Measurements from ENCODE around the gene LORICRIN. TPM values are rescaled to one million over a fixed set of nuclear protein-coding genes. Genes with fewer than 3 reads are reported as not detected.

The LORICRIN gene
- total RNA-seq, 2 donors from 2014 or later: not detected

- intact Hi-C loops (cut with DNase I): no loop called here
- DNase-seq (ENCODE audit: low spot score): no peak
Observed at GRCh38 chr1:153292740-153293479, 33.4 kb downstream of the LORICRIN start.

- intact Hi-C loops (cut with DNase I): no loop called here
- DNase-seq (ENCODE audit: low spot score): no peak
Observed at GRCh38 chr1:153293480-153293775, 33.9 kb downstream of the LORICRIN start.

GRCh38 chr1:153293851-153294250, 34.4 kb downstream of the LORICRIN start:
- intact Hi-C loops (cut with DNase I): no loop called here
- no peak for DNase-seq (ENCODE audit: low spot score)

- intact Hi-C loops (cut with DNase I): no loop called here
- DNase-seq (ENCODE audit: low spot score): no peak
Observed at GRCh38 chr1:153302308-153302707, 42.8 kb downstream of the LORICRIN start.

GRCh38 chr1:153305682-153306081, 46.2 kb downstream of the LORICRIN start:
- DNase-seq (ENCODE audit: low spot score): no peak
- intact Hi-C loops (cut with DNase I): no loop called here

DNA sequence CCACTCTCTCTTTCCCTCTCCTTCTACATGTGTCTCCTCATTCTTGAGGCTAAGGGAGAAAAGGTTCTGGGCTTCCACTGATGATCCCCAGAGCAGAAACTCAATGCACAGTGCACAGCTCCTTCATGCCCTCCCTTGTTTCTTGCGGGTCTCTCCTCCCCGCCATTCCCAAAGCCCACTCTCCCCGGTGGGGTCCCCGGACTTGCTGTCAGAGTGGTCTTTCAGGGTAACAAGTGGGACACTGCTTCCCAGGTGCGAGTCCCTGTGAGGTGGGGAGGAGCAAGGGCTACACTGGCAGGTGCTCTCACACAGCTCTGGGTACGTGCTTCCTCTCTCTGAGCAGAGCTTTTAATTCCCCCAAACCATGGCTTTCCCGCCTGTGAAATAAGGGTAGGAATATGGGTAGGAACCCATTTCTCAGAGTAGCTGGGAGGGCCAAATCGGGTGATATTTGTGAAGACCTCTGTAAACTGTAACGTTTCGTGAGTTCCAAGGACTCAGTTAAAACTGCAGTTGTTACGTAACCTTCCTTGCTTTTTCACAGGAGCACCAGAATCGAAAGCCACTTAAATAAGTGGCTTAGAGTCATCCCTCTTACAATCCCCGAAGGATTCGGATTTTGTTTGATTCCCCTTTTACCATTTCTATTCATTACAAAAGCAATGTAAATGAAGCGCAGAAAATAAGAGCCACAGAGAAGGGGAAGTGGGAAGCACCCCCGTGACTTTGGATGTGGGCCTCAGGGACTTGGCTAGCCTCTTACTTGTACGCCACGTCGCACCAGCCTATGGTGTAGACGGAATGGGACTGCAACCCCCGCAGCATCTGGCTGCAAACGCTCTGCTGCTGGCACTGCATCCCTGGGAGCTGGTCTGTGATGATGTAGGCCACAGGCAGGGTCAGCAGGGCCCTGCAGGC, 47.1 kb downstream of the LORICRIN start:
- intact Hi-C loops (cut with DNase I): no loop called here
- no peak for DNase-seq (ENCODE audit: low spot score)

GRCh38 chr1:153307221-153307600, 47.7 kb downstream of the LORICRIN start:
- no peak for DNase-seq (ENCODE audit: low spot score)
- intact Hi-C loops (cut with DNase I): no loop called here

DNA sequence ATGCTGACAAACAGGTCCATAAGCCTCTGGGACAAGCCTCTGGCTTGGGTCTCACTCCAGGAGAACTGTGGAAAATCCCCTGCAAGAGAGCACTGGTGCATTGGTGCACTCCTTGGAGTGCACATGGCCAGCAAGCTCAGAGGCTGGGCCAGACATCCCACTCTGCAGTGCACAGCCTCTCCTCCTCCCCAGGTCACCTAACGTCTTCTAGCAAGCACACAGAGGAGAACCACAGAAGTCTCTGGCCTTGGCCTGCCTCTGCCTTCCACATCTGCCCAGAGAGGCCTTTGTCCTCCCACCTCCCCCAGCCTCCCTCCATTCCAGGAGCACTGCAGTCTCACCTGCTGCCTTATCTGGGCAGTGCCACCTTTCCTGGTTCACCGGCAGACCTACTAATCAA, 49.1 kb downstream of the LORICRIN start:
- intact Hi-C loops (cut with DNase I): no loop called here
- no peak for DNase-seq (ENCODE audit: low spot score)

- DNase-seq (ENCODE audit: low spot score): no peak
- intact Hi-C loops (cut with DNase I): no loop called here
Observed at GRCh38 chr1:153309441-153309840, 50.0 kb downstream of the LORICRIN start.

DNA sequence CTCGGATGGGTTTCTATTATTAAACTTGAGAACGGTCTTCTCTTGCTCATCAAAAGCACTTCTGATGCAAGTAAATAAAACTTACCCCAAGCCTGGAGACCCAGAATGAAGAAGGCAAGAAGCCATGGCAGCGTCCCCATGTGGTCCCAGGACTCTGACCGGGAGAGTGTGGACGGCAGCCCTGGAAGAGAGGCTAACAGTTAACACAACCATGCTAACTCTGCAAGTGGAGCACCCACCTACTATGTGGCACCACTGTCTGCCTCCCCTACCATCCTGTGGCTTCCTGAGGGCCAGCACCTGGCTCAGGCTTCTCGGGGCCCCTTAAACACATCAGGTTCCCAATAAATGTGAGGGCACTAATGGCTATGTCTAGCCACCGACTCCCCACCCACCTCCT, 51.0 kb downstream of the LORICRIN start:
- intact Hi-C loops (cut with DNase I): no loop called here
- no peak for DNase-seq (ENCODE audit: low spot score)

Other genes starting within 250 kb of the LORICRIN start
- not detected for gene SPRR1B, start 228.5 kb upstream of the LORICRIN start, total RNA-seq
- not detected for gene SPRR2D, start 218.6 kb upstream of the LORICRIN start, total RNA-seq
- not detected for gene SPRR2A, start 202.2 kb upstream of the LORICRIN start, total RNA-seq
- gene SPRR2B, start 188.1 kb upstream of the LORICRIN start, total RNA-seq: not detected
- not detected for gene SPRR2E, start 165.2 kb upstream of the LORICRIN start, total RNA-seq
- gene SPRR2F, start 146.2 kb upstream of the LORICRIN start, total RNA-seq: 1 to 10 TPM in 1 of 2 donors, not detected in 1; 1.9 TPM
- gene SPRR2G, start 108.8 kb upstream of the LORICRIN start, total RNA-seq: not detected
- gene LELP1, start 56.3 kb upstream of the LORICRIN start, total RNA-seq: not detected
- not detected for gene PRR9, start 42.1 kb upstream of the LORICRIN start, total RNA-seq
- not detected for gene PGLYRP3, start 53.3 kb downstream of the LORICRIN start, total RNA-seq
- gene PGLYRP4, start 89.2 kb downstream of the LORICRIN start, total RNA-seq: not detected
- 100 to 1,000 TPM; 158 to 525 TPM for gene S100A9, start 98.2 kb downstream of the LORICRIN start, total RNA-seq
- 10 to 100 TPM; 12.6 to 34.4 TPM for gene S100A12, start 115.9 kb downstream of the LORICRIN start, total RNA-seq
- 100 to 1,000 TPM; 123 to 360 TPM for gene S100A8, start 131.4 kb downstream of the LORICRIN start, total RNA-seq
- gene S100A7A, start 156.8 kb downstream of the LORICRIN start, total RNA-seq: not detected
- gene S100A7, start 201.0 kb downstream of the LORICRIN start, total RNA-seq: not detected

All from posterior vena cava (tissue), 2 donors.